Activated T-helper 17 cell treated with anti-CD3 and anti-CD28 coated beads, Interleukin-2, amount 50 U/mL, for 72 hours (primary cell): ENCODE results near the gene ANKRD12. TPM values are rescaled to one million over a fixed set of nuclear protein-coding genes. Genes with fewer than 3 reads are reported as not detected.
A peak's percentile ranks its signal among the peaks of the same experiment; 100 is the strongest.

Experiments
- ATAC-seq: fragments of 150-1000 bp; cut with Tn5 transposase; replicated peaks from 2 replicates; pipeline ENCODE4 v1.10.0; 2021; ENCODE audit warnings: mild to moderate bottlenecking, moderate library complexity
- H3K27ac Mint-ChIP-seq: one replicate; pipeline ENCODE4 v1.8.0; 2022; ENCODE audit warnings: mixed read lengths
- H3K27me3 Mint-ChIP-seq: one replicate; pipeline ENCODE4 v1.8.0; 2022; ENCODE audit warnings: mixed read lengths
- H3K36me3 Mint-ChIP-seq: one replicate; pipeline ENCODE4 v1.8.0; 2022; ENCODE audit warnings: low read depth, mild to moderate bottlenecking, mixed read lengths
- H3K4me1 Mint-ChIP-seq: one replicate; pipeline ENCODE4 v1.8.0; 2022; ENCODE audit warnings: mixed read lengths
- H3K4me3 Mint-ChIP-seq: one replicate; pipeline ENCODE4 v1.8.0; 2022; ENCODE audit warnings: mild to moderate bottlenecking, mixed read lengths
- H3K9me3 Mint-ChIP-seq: one replicate; pipeline ENCODE4 v1.8.0; 2022; ENCODE audit warnings: mixed read lengths
- total RNA-seq, 2 donors: library from RNA; stranded (reverse); gene quantifications; one replicate each; pipeline ENCODE4 v1.2.3, GENCODE V29; 2022

The ANKRD12 gene
- total RNA-seq, 2 donors from 2014 or later = 104 to 170 TPM

DNA sequence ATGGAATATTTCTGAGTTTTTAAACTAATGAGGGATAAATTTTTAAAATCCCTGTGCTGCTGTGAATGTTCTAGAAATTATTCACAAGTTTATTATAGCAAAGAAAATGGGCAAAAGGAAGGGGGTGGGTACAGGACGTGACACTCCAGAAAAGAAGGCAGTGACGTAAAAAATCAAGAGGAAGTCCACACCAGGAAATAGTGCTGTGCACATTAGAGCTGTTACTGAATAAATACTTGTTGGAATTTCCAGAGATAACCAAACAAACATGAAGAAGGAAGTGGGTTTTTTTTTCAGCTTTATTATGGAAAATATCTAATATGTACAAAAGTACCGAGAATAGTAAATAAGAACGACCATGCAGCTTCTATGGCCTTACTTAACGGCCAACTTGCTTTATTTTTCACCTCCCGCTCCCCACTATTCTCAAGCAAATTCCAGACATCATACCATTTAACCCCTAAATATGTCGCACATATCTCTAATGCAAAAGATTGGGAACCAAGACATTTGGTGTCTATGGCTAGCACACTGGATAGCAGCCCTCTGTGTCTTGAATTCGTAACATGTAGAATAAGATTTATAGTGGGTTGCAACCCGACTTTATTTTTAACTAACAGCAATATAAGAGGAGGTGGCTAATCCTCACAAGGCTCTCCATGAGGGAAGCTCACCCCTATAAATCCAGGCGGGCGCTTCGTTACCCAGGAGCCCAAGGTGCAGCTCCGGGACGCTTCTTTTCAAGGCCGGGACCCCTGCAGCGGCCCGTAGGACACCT, 34.7 kb upstream of the ANKRD12 start:
- Mint-ChIP-seq H3K4me1 (peaks cover 31% of the 10 kb centered on the region), H3K4me3 (peak overlapping the region; percentile 100)
- ATAC-seq = peak; percentile 25

GRCh38 chr18:9102508-9103375, 33.8 kb upstream of the ANKRD12 start, which contains the start of gene NDUFV2:
TSS of gene NDUFV2 (plus strand) at chr18:9102699. CDS start at chr18:9102744, 45 bp downstream.
- Mint-ChIP-seq H3K36me3 (peaks cover 59% of the 10 kb centered on the region), H3K4me3 (peak within 1 kb of the TSS; percentile 100), H3K27me3 (no peaks in the 10 kb centered on the region), H3K9me3 (no peaks in the 10 kb centered on the region), H3K27ac (peak within 1 kb of the TSS; percentile 99), H3K4me1 (peaks cover 29% of the 10 kb centered on the region)
- ATAC-seq = peak; percentile 90

More for the DNA sequence above, 34.7 kb upstream of the ANKRD12 start:
- H3K9me3 Mint-ChIP-seq = no peaks in the 10 kb centered on the region
- H3K27me3 Mint-ChIP-seq = no peaks in the 10 kb centered on the region
- peak overlapping the region; percentile 99 for H3K27ac Mint-ChIP-seq
- H3K36me3 Mint-ChIP-seq = peaks cover 59% of the 10 kb centered on the region

GRCh38 chr18:9103376-9103873, 33.2 kb upstream of the ANKRD12 start:
- peaks cover 31% of the 10 kb centered on the region for H3K4me1 Mint-ChIP-seq
- H3K9me3 Mint-ChIP-seq = no peaks in the 10 kb centered on the region
- no peaks in the 10 kb centered on the region for H3K27me3 Mint-ChIP-seq
- ATAC-seq = no peak
- H3K36me3 Mint-ChIP-seq = peaks cover 65% of the 10 kb centered on the region
- peak overlapping the region; percentile 100 for H3K4me3 Mint-ChIP-seq
- peak overlapping the region; percentile 99 for H3K27ac Mint-ChIP-seq

DNA sequence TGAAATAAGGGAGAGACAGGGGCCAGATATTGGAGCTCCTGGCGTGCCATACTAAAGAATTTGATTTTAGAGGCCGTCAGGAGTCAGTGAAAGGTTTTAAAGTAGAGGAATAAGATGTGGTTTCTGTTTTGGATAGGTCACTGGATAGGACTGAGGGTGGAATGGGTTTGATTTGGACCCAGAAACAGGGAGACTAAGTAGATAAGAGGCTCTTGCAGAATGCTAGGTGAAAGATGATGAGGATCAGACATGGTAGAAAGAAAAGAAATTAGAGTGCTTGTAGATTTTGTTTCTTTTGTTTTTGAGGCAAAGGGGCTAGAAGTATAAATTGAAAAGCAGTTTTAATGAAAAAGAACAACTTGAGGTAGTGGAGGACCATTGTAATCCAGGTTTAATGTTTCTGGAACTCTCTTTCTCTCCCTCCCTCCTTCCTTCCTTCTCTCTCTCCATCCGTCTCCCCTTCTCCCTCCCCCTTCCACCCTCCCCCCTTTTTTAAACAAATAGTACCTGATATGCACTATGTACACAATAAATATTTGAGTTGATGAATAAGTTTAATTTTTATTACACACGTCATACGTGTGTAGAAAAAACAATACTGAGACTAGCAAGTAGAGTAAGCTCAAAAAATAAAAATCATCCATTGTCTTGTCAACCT, 32.2 kb upstream of the ANKRD12 start:
- H3K4me1 Mint-ChIP-seq = peaks cover 35% of the 10 kb centered on the region
- H3K36me3 Mint-ChIP-seq = peaks cover 74% of the 10 kb centered on the region
- H3K9me3 Mint-ChIP-seq = no peaks in the 10 kb centered on the region
- H3K27ac Mint-ChIP-seq = peak overlapping the region; percentile 99
- H3K4me3 Mint-ChIP-seq = peak overlapping the region; percentile 100
- no peak for ATAC-seq
- H3K27me3 Mint-ChIP-seq = no peaks in the 10 kb centered on the region

GRCh38 chr18:9105420-9105819, 31.2 kb upstream of the ANKRD12 start:
- Mint-ChIP-seq H3K36me3 (peaks cover 85% of the 10 kb centered on the region), H3K4me3 (peak overlapping the region; percentile 100), H3K9me3 (no peaks in the 10 kb centered on the region), H3K27ac (peak overlapping the region; percentile 99), H3K4me1 (peaks cover 37% of the 10 kb centered on the region), H3K27me3 (no peaks in the 10 kb centered on the region)
- no peak for ATAC-seq

- peak overlapping the region; percentile 99 for H3K27ac Mint-ChIP-seq
- peaks cover 32% of the 10 kb centered on the region for H3K4me1 Mint-ChIP-seq
- no peaks in the 10 kb centered on the region for H3K9me3 Mint-ChIP-seq
- H3K36me3 Mint-ChIP-seq = peaks cover 92% of the 10 kb centered on the region
- H3K4me3 Mint-ChIP-seq = peak overlapping the region; percentile 100
- no peak for ATAC-seq
- H3K27me3 Mint-ChIP-seq = no peaks in the 10 kb centered on the region
Observed at GRCh38 chr18:9106094-9106493, 30.5 kb upstream of the ANKRD12 start.

- Mint-ChIP-seq H3K27me3 (no peaks in the 10 kb centered on the region), H3K27ac (peak overlapping the region; percentile 99), H3K9me3 (no peaks in the 10 kb centered on the region), H3K4me3 (peak overlapping the region; percentile 100), H3K36me3 (peaks cover 96% of the 10 kb centered on the region), H3K4me1 (peaks cover 32% of the 10 kb centered on the region)
- ATAC-seq = no peak
Observed at GRCh38 chr18:9106800-9107584, 29.6 kb upstream of the ANKRD12 start.

- H3K27ac Mint-ChIP-seq = peak overlapping the region; percentile 99
- peak; percentile 51 for ATAC-seq
Observed at GRCh38 chr18:9108911-9109310, 27.7 kb upstream of the ANKRD12 start.

GRCh38 chr18:9109523-9109922, 27.1 kb upstream of the ANKRD12 start:
- no peaks in the 10 kb centered on the region for H3K27me3 Mint-ChIP-seq
- peak overlapping the region; percentile 99 for H3K27ac Mint-ChIP-seq
- peak; percentile 59 for ATAC-seq
- H3K4me1 Mint-ChIP-seq = peaks cover 42% of the 10 kb centered on the region
- no peaks in the 10 kb centered on the region for H3K9me3 Mint-ChIP-seq
- peaks cover 100% of the 10 kb centered on the region for H3K36me3 Mint-ChIP-seq
- H3K4me3 Mint-ChIP-seq = peak overlapping the region; percentile 100

More at GRCh38 chr18:9108911-9109310, 27.7 kb upstream of the ANKRD12 start:
- no peaks in the 10 kb centered on the region for H3K9me3 Mint-ChIP-seq
- peaks cover 46% of the 10 kb centered on the region for H3K4me1 Mint-ChIP-seq
- peaks cover 100% of the 10 kb centered on the region for H3K36me3 Mint-ChIP-seq
- peak overlapping the region; percentile 100 for H3K4me3 Mint-ChIP-seq
- no peaks in the 10 kb centered on the region for H3K27me3 Mint-ChIP-seq

DNA sequence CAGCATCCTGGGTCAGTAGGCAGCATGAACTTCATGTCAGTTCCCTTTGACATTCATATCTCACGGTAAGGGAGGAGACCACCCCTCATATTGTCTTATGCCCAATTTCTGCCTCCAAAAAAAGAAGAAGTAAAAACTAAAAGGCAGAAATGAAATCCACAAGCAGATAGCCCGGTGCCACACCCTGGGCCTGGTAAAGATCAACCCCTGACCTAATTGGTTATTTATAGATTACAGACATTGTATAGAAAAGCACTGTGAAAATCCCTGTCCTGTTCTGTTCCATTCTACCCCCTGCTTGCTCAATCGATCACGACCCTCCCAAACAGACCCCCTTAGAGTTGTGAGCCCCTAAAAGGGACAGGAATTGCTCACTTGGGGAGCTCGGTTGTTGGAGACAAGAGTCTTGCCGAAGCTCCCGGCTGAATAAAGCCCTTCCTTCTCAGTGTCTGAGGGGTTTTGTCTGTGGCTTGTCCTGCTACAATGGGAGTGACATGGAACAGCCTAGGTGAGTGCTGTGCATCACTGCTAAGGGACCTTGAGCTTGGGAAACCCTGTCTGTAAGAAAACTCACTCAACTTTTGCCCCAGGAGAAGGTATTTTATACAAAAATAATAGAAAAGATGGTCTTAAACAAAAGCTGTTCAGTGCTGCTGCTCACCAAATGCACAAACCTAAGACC, 23.0 kb upstream of the ANKRD12 start:
- H3K4me3 Mint-ChIP-seq = peak overlapping the region; percentile 100
- peaks cover 44% of the 10 kb centered on the region for H3K4me1 Mint-ChIP-seq
- peaks cover 100% of the 10 kb centered on the region for H3K36me3 Mint-ChIP-seq
- H3K27ac Mint-ChIP-seq = peak overlapping the region; percentile 80
- H3K27me3 Mint-ChIP-seq = no peaks in the 10 kb centered on the region
- H3K9me3 Mint-ChIP-seq = no peaks in the 10 kb centered on the region
- no peak for ATAC-seq

DNA sequence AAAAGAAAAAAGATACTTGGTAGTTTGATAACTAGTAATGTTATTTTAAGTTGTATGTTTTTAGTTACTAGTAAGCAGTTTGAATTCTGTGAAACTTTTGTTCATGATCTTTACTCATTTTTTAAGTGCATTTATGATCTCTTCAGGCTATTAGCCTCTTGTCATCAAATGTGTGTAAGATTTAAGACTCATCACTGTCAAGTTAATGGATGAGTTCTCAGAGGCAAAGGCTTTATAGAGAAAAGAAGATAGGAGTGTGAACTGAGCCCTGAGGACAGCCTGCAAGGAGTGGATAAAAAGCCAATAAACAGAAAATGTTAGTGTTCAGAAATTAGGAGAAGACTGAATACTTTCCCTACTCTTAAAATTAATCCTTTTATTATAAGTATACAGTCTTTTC, 20.6 kb upstream of the ANKRD12 start:
- H3K9me3 Mint-ChIP-seq = no peaks in the 10 kb centered on the region
- peaks cover 100% of the 10 kb centered on the region for H3K36me3 Mint-ChIP-seq
- peak overlapping the region; percentile 100 for H3K4me3 Mint-ChIP-seq
- peaks cover 49% of the 10 kb centered on the region for H3K4me1 Mint-ChIP-seq
- H3K27ac Mint-ChIP-seq = peak overlapping the region; percentile 91
- H3K27me3 Mint-ChIP-seq = no peaks in the 10 kb centered on the region
- no peak for ATAC-seq

DNA sequence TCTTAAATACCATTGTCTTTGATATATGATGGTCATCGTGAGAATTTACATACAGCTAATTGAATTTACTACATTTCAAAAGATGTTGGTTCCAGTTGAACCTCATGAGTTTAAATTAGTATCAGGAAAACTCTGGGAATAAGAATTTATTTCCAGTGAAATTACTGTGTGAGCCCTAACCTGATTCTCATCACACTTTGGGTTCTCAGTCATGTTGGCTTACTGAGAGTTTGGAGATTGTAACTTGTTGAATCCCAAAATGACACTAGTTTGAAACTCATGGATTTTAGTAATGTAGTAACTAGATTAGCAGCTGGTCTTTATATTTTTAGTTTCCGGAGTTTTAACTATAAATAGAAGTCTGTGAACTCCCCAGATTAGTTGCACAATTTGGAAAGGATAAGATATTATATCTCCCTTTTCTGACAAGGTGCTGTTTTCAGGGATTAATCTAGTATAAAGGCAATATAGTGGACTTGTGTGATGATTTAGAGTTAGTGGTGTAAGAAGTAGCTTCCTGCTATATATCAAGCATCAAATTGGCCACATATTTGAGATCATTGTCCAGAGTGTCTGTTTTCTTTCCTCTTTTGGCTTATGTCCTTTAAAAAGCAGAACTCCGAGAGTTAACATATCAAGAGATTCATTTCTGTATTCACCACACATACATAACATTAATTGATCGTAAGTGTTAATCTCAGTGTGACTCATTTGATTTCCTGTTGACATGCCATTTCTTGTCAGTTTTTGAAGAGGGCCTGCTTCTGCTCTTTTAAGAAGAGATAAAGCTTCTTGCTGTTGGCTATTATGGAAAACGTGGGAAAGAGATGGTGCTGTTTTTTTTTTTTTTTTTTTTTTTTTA, 18.4 kb upstream of the ANKRD12 start:
- Mint-ChIP-seq H3K4me1 (peaks cover 45% of the 10 kb centered on the region), H3K4me3 (peak overlapping the region; percentile 100), H3K9me3 (no peaks in the 10 kb centered on the region), H3K27me3 (no peaks in the 10 kb centered on the region), H3K36me3 (peaks cover 100% of the 10 kb centered on the region), H3K27ac (peak overlapping the region; percentile 91)
- ATAC-seq = peak; percentile 37
